GM23338 (cell line): ENCODE measurements around the gene DCST1. TPM values are rescaled to one million over a fixed set of nuclear protein-coding genes. Genes with fewer than 3 reads are reported as not detected.

Source experiments
- ATAC-seq: fragments of 200-7000 bp; cut with Tn5 transposase; 3 replicates; pipeline ENCODE4 v1.9.1; 2020
- DNase-seq: peaks from one replicate; pipeline ENCODE4 v3.0.0-alpha.2; 2015; ENCODE audit warnings: low spot score
- H2AFZ ChIP-seq: fragments of 200-600 bp; sonication (generic); 2 replicates; pipeline ENCODE4 v1.8.0; 2016; ENCODE audit warnings: antibody characterized with exemption, mild to moderate bottlenecking, moderate library complexity
- H3F3A ChIP-seq: fragments of 200-600 bp; sonication (generic); replicated peaks from 2 replicates; pipeline ENCODE4 v1.8.0; 2017; ENCODE audit warnings: antibody characterized with exemption, mixed run types, low read depth
- H3K27ac ChIP-seq: fragments of 200-600 bp; sonication (generic); 2 replicates; pipeline ENCODE4 v1.6.1; 2016; ENCODE audit warnings: low read depth
- H3K27me3 ChIP-seq: fragments of 200-600 bp; sonication (generic); 2 replicates; pipeline ENCODE4 v1.8.0; 2016; ENCODE audit warnings: mild to moderate bottlenecking, mixed run types, moderate library complexity; ENCODE audit not compliant: insufficient read depth
- H3K36me3 ChIP-seq: fragments of 200-600 bp; sonication (generic); 2 replicates; pipeline ENCODE4 v1.8.0; 2016; ENCODE audit warnings: mild to moderate bottlenecking; ENCODE audit not compliant: insufficient read depth
- H3K4me1 ChIP-seq: fragments of 200-600 bp; sonication (generic); 2 replicates; pipeline ENCODE4 v1.8.0; 2016; ENCODE audit warnings: mild to moderate bottlenecking, moderate library complexity; ENCODE audit not compliant: insufficient read depth
- H3K4me2 ChIP-seq: fragments of 200-600 bp; sonication (generic); 2 replicates; pipeline ENCODE4 v1.7.1; 2017; ENCODE audit warnings: mixed run types
- H3K4me3 ChIP-seq: fragments of 200-600 bp; sonication (generic); 2 replicates; pipeline ENCODE4 v1.6.1; 2016; ENCODE audit warnings: mixed run types
- H3K79me2 ChIP-seq: fragments of 200-600 bp; sonication (generic); replicated peaks from 2 replicates; pipeline ENCODE4 v1.8.0; 2017; ENCODE audit warnings: mild to moderate bottlenecking; ENCODE audit not compliant: insufficient read depth
- H3K9me2 ChIP-seq: fragments of 200-600 bp; sonication (generic); 2 replicates; pipeline ENCODE4 v1.8.0; 2017; ENCODE audit not compliant: insufficient read depth
- H4K20me1 ChIP-seq: fragments of 200-600 bp; sonication (generic); replicated peaks from 2 replicates; pipeline ENCODE4 v1.8.0; 2017; ENCODE audit warnings: mild to moderate bottlenecking; ENCODE audit not compliant: insufficient read depth
- H3K27ac Mint-ChIP-seq: 2 replicates; pipeline ENCODE4 v1.8.0; 2020; ENCODE audit warnings: inconsistent platforms, mild to moderate bottlenecking, moderate library complexity, mixed read lengths
- H3K27me3 Mint-ChIP-seq: 3 replicates; pipeline ENCODE4 v1.8.0; 2022; ENCODE audit warnings: low read depth, mild to moderate bottlenecking, moderate library complexity, mixed read lengths, inconsistent platforms; ENCODE audit not compliant: insufficient read depth, poor library complexity
- H3K36me3 Mint-ChIP-seq: 3 replicates; pipeline ENCODE4 v1.8.0; 2021; ENCODE audit warnings: low read depth, mild to moderate bottlenecking, inconsistent platforms, moderate library complexity, mixed read lengths
- H3K4me1 Mint-ChIP-seq: 3 replicates; pipeline ENCODE4 v1.8.0; 2020; ENCODE audit warnings: mild to moderate bottlenecking, inconsistent platforms, mixed read lengths
- H3K4me3 Mint-ChIP-seq: 3 replicates; pipeline ENCODE4 v1.8.0; 2021; ENCODE audit warnings: moderate library complexity, mild to moderate bottlenecking, inconsistent platforms, mixed read lengths
- H3K9me3 Mint-ChIP-seq: 3 replicates; pipeline ENCODE4 v1.8.0; 2020; ENCODE audit warnings: moderate library complexity, mild to moderate bottlenecking, inconsistent platforms, mixed read lengths
- CTCF ChIP-seq, 2 experiments: fragments of 200-600 bp in 1 of 2; sonication (generic) in 1 of 2; conservative IDR thresholded peaks; 2 replicates each; pipeline versions ENCODE4 v1.5.1 to v1.6.1; 2016 to 2017; ENCODE audit warnings: antibody characterized with exemption in 2 of 2, low read depth in 2 of 2, mild to moderate bottlenecking in 2 of 2, moderate library complexity in 1 of 2
- EZH2 ChIP-seq: fragments of 200-600 bp; sonication (generic); IDR thresholded peaks from one replicate; pipeline ENCODE4 v1.8.0; 2017; ENCODE audit warnings: antibody characterized with exemption, mild to moderate bottlenecking, low read depth; ENCODE audit not compliant: unreplicated experiment
- EZH2phosphoT487 ChIP-seq: fragments of 200-600 bp; sonication (generic); IDR thresholded peaks from one replicate; pipeline ENCODE4 v1.8.1; 2018; ENCODE audit warnings: antibody characterized with exemption; ENCODE audit not compliant: unreplicated experiment
- JUNB ChIP-seq: IDR thresholded peaks from one replicate; pipeline ENCODE4 v1.6.1; 2016; ENCODE audit warnings: antibody characterized with exemption; ENCODE audit not compliant: unreplicated experiment
- POLR2AphosphoS5 ChIP-seq: IDR thresholded peaks from 2 replicates; pipeline ENCODE4 v1.6.1; 2016; ENCODE audit warnings: antibody characterized with exemption, low read depth
- STAT1 ChIP-seq: IDR thresholded peaks from one replicate; pipeline ENCODE4 v1.6.1; 2016; ENCODE audit warnings: antibody characterized with exemption; ENCODE audit not compliant: unreplicated experiment
- ZNF114 ChIP-seq: fragments of 250-450 bp; sonication (Bioruptor Pico); IDR thresholded peaks from 2 replicates; pipeline ENCODE4 v1.5.0; 2020; ENCODE audit warnings: mild to moderate bottlenecking, moderate library complexity
- ZNF331 ChIP-seq: fragments of 250-450 bp; sonication (Bioruptor Pico); IDR thresholded peaks from 2 replicates; pipeline ENCODE4 v1.5.0; 2020; ENCODE audit warnings: low read depth, mild to moderate bottlenecking, moderate library complexity
- polyA plus RNA-seq: library from polyadenylated mRNA; unstranded; fragments of >200 nt; fragmentation: Nextera tagmentation; extraction: Ambion mirVana; gene quantifications from 2 replicates; pipeline ENCODE4 v1.2.1, GENCODE V29; 2016
- total RNA-seq: library from RNA; depleted of rRNA; stranded (reverse); fragments of >200 nt; shearing (Covaris generic); gene quantifications from 2 replicates; pipeline ENCODE4 v1.2.3, GENCODE V29; 2014

The DCST1 gene
- total and polyA plus RNA-seq, 2 experiments from 2014 or later, result not detected

DNA sequence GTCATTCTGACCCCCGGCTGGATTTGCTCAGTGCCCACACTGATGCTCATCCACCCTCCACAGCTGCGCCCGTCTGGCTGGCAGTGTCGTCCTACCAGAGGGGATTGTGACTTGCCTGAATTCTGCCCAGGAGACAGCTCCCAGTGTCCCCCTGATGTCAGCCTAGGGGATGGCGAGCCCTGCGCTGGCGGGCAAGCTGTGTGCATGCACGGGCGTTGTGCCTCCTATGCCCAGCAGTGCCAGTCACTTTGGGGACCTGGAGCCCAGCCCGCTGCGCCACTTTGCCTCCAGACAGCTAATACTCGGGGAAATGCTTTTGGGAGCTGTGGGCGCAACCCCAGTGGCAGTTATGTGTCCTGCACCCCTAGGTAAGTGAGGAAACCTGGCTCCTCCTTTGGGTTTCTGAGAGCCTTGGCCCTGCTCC is 24.2 kb downstream of the DCST1 start:
- Mint-ChIP-seq H3K27me3 (peaks cover 12% of the 10 kb centered on the region), H3K9me3 (no peaks in the 10 kb centered on the region), H3K4me3 (no peak overlapping the region), H3K36me3 (peaks cover 3% of the 10 kb centered on the region; the same call in 1 of the 3 replicates), H3K4me1 (peaks cover 8% of the 10 kb centered on the region), H3K27ac (no peak overlapping the region)
- Histone ChIP-seq H3K27ac (no peak overlapping the region), H4K20me1 (no peaks in the 10 kb centered on the region), H3K9me2 (no peaks in the 10 kb centered on the region), H2AFZ (no peak overlapping the region), H3K27me3 (peaks cover 5% of the 10 kb centered on the region; the same call in 1 of the 2 replicates), H3K36me3 (no peaks in the 10 kb centered on the region), H3F3A (0 out of 2 replicates have a peak, but pooled peaks cover 3% of the 10 kb centered on the region), H3K4me2 (no peak overlapping the region), H3K4me1 (peaks cover 4% of the 10 kb centered on the region), H3K79me2 (no peaks in the 10 kb centered on the region), H3K4me3 (no peak overlapping the region)
- ATAC-seq (no peak), DNase-seq (peak; percentile 57)
- TF ChIP-seq STAT1 (no peak), CTCF (conservative IDR thresholded peaks at IDR 0.05; ENCODE audit: low read depth in 2 of 2) (peak in 1 of 2 experiments; percentile 36; a peak in 2 of 4 replicates)

DNA sequence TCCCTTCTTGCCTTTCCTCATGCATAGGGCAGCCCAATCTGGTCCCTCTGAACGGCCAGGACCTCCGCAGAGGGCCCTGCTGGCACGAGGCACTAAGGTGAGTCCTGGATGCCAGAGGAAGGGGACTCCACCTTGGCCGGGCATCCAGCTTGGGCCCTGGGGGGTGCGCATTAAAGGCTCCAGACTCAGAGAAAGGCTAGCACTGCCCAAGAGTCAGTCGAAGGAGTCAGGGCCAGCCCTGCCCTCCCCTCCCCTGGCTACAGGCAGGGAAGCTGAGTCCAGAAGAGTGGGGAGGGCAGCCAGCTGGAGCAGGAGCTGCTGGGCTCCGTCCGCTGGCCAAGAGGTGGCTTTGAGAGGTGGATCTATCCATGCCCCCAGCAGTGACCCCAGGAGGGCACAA is 27.1 kb downstream of the DCST1 start:
- ATAC-seq (no peak), DNase-seq (no peak)
- Histone ChIP-seq H3K36me3 (no peaks in the 10 kb centered on the region), H3K27me3 (peaks cover 6% of the 10 kb centered on the region; the same call in 1 of the 2 replicates), H3K9me2 (no peaks in the 10 kb centered on the region), H3K4me1 (peaks cover 16% of the 10 kb centered on the region), H2AFZ (no peak overlapping the region), H3K79me2 (peaks cover 14% of the 10 kb centered on the region), H4K20me1 (peaks cover 12% of the 10 kb centered on the region), H3K4me3 (no peak overlapping the region), H3F3A (peaks cover 16% of the 10 kb centered on the region), H3K27ac (no peak overlapping the region), H3K4me2 (no peak overlapping the region)
- Mint-ChIP-seq H3K36me3 (peaks cover 5% of the 10 kb centered on the region; the same call in 1 of the 3 replicates), H3K4me3 (no peak overlapping the region), H3K4me1 (peaks cover 22% of the 10 kb centered on the region), H3K27me3 (peaks cover 10% of the 10 kb centered on the region), H3K27ac (no peak overlapping the region), H3K9me3 (no peaks in the 10 kb centered on the region)
- no peak for TF ChIP-seq ZNF331 (CRISPR knock-in tag)
- no peak for TF ChIP-seq CTCF (conservative IDR thresholded peaks at IDR 0.05; ENCODE audit: low read depth in 2 of 2)
- no peak for TF ChIP-seq POLR2AphosphoS5
- no peak for TF ChIP-seq JUNB
- no peak for TF ChIP-seq EZH2phosphoT487
- TF ChIP-seq ZNF114, result no peak
- TF ChIP-seq EZH2, result no peak
